Fibroblast of upper back skin (primary cell): ENCODE data around the gene DMRTB1.
"Not testable (repeated sequence)": the region's sequence is repeated elsewhere in the genome, so short reads cannot be mapped to it uniquely, and the experiment has no call there.

Experiments used
- DNase-seq: peaks from one replicate; pipeline ENCODE4 v3.0.0-alpha.2; 2013

Gene DMRTB1

GRCh38 chr1:53459321-53460175 is at the start of gene DMRTB1:
DMRTB1 (plus strand) TSS chr1:53459399; CDS start chr1:53459454, 55 bp downstream.
- no peak for DNase-seq

GRCh38 chr1:53409695-53410094 is 49.5 kb upstream of the DMRTB1 start:
- no peak for DNase-seq

GRCh38 chr1:53410100-53410541 is 49.1 kb upstream of the DMRTB1 start:
- DNase-seq, result peak; percentile 54

GRCh38 chr1:53410701-53411100 is 48.5 kb upstream of the DMRTB1 start:
- no peak for DNase-seq

GRCh38 chr1:53411541-53412152 is 47.6 kb upstream of the DMRTB1 start:
- DNase-seq, result no peak

GRCh38 chr1:53412285-53413174 is 46.7 kb upstream of the DMRTB1 start:
- no peak for DNase-seq

GRCh38 chr1:53413175-53414001 is 45.8 kb upstream of the DMRTB1 start:
- DNase-seq, result peak; percentile 80

- no peak for DNase-seq
Observed at GRCh38 chr1:53414632-53415031, 44.6 kb upstream of the DMRTB1 start.

- DNase-seq, result no peak
Observed at GRCh38 chr1:53415432-53415831, 43.8 kb upstream of the DMRTB1 start.

- DNase-seq, result no peak
Observed at GRCh38 chr1:53416269-53416813, 42.9 kb upstream of the DMRTB1 start.

- DNase-seq, result no peak
Observed at GRCh38 chr1:53417074-53417511, 42.1 kb upstream of the DMRTB1 start.

- DNase-seq, result no peak
Observed at GRCh38 chr1:53419034-53419433, 40.2 kb upstream of the DMRTB1 start.

- DNase-seq, result peak; percentile 56
Observed at GRCh38 chr1:53420341-53420740, 38.9 kb upstream of the DMRTB1 start.

GRCh38 chr1:53421208-53421607 is 38.0 kb upstream of the DMRTB1 start:
- no peak for DNase-seq

GRCh38 chr1:53430261-53430660 is 28.9 kb upstream of the DMRTB1 start:
- no peak for DNase-seq

GRCh38 chr1:53430779-53431178 is 28.4 kb upstream of the DMRTB1 start:
- no peak for DNase-seq

GRCh38 chr1:53431244-53431643 is 28.0 kb upstream of the DMRTB1 start:
- no peak for DNase-seq

- DNase-seq, result no peak
Observed at GRCh38 chr1:53431805-53432565, 27.2 kb upstream of the DMRTB1 start.

GRCh38 chr1:53432611-53433010 is 26.6 kb upstream of the DMRTB1 start:
- DNase-seq, result no peak

- DNase-seq, result not testable (repeated sequence)
Observed at GRCh38 chr1:53434405-53435007, 24.7 kb upstream of the DMRTB1 start.

- no peak for DNase-seq
Observed at GRCh38 chr1:53435151-53435550, 24.0 kb upstream of the DMRTB1 start.
